NCI-H748 treated with DMSO at 0.1 percent for 48 hours (cell line): ENCODE results near the gene COLGALT1.

Experiments used
- DNase-seq: peaks from one replicate; lab custom pipeline; 2025; lab: John Stamatoyannopoulos, UW

The COLGALT1 gene

DNA sequence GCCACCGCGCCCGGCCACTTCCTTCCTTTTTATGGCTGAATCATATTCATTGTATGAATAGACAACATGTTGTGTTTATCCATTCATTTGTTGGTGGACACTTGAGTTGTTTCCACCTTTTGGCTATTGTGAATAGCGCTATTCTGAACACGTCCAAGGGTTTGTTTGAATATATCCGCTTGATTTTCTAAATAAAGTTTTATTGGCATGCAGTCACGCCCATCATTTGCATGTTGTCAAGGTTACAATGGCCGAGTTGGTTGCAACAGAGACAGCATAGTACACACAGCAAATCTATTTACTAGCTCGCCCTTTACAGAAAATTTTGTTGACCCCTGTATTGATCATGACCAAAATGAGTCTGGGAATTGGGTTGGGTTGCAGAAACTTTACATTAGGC, 43.5 kb downstream of the COLGALT1 start:
- no peak for DNase-seq

DNA sequence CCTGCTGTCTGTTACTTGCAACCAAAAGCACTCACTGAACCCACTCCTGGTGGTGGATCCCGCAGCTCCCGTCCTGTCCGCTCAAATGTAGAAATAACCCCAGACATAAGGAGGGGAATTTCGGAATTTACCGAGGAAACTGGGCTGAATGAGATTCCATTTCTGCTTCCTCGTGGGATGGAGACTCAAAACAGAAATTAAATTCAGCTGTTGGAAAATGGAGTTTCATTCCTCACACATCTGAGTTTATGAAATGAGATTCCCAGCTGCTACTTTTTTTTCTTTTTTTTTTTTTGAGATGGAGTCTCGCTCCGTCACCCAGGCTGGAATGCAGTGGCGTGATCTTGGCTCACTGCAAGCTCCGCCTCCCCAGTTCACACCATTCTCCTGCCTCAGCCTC, 44.3 kb downstream of the COLGALT1 start:
- no peak for DNase-seq

DNA sequence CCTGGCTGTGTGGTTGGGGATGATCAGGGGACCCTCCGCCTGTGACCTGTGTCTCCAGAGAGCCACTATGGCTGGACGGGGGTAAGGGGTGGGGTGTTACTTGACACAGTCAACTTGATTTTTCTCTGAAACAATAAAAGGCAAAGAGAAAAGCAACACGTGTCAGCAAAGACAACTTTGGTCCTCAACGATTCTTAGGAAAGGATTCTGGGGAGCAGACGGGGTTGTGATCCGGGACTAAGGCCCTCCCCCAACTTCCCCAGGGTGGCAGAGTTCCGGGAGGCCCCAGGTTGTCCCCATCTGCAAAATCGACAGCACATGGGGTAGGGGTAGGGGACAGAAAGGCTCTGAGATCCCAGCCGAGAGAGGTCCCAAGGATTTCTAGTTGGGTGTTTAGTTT, 46.2 kb downstream of the COLGALT1 start:
- DNase-seq, result no peak

DNA sequence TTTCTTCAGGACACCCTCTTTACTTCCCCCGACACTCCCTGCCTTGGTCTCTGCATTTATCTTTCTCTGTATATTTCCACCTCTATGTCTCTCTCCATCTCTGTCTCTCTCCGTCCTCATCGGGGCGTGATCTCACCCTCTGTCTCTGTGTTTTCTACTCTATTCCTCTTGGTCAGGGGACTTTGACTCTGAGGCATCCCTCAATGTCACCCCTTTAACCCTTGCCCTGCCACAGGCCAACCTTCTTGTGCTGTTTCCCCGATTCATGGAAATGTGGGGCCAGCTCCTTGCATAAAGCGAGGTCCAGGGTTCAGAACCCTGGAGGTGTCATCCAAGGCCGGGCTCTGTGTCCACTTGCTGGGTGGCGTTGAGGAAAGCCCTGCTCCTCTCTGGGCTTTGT, 46.8 kb downstream of the COLGALT1 start:
- DNase-seq, result no peak

DNA sequence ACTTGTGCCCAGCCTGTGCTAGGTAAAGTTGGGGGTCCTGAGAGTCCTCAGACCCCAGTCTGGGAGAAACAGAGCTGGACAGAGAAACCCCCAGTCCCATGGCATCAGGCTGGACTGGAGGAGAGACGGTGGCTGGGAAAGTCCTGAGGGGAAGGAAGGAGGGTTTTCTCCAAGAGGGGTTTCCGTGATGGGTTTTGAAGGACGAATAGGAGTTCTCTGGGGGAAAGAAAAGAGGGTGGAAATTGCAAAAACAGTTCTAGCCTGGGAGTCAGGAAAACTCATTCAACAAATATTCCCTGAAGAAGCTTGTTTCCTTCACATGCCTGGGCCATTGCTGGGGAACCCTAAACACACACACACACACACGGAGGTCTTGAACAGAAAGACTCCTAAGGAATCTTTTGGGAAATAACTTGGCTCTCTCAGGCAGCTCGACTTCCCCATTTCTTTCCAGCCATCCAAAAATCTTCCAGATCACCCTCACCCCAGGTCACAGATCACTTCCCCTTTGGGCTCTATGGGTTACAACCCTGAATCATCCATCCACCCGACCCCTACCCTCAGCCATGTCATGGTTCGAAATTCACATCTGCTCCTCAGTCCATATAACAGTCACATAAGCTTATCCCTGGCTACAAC, 47.5 kb downstream of the COLGALT1 start:
- no peak for DNase-seq

DNA sequence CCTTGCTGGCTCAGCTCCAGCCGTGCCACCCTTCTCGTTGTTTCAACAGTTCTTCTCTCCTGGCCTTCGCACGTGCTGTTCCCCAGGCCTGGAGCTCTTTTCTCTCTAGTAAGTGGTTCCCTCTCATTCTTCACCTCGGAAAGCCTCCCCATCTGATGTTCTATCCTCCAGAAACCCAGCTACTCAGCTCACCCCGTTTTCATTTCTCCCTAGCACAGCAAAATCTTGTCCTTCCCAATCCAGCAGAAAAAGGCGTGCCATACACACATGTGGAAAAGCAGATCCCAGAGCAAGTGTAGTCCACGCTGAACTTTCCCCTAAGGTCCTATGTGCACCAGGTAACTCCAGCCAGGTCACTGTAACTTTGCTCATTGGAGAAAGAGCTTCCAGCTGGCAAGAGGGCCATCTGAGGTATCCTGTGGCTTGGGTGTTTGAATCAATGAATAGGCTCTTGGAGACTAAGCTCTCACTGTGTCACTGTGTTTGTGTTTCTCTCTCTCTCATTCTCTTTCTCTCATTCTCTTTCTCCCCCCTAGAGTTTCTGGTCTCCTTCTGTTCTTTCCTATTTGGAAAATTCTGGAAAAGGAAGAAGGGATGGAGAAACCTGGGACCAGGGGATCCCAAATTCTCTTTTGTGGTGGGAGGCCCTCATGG, 49.0 kb downstream of the COLGALT1 start:
- no peak for DNase-seq

DNA sequence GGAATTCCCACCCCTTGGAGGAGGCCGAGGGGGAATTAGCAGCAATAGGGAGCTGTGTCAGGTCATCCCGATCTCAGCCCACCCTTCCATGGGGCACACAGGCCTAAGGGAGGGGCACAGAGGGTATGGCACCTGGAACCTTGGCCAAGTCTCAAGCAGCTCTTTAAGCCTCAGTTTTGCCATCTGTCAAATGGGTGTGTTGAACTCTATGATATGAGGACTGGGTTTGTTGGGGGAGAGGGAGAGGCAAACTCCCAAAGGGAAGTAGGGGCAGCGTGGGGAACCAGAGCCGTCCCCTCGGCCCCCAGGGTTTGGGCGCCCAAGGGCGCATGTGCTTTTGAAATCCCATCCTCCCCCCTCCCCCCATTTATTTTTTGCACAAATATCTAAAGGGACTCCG, 49.7 kb downstream of the COLGALT1 start:
- no peak for DNase-seq

DNA sequence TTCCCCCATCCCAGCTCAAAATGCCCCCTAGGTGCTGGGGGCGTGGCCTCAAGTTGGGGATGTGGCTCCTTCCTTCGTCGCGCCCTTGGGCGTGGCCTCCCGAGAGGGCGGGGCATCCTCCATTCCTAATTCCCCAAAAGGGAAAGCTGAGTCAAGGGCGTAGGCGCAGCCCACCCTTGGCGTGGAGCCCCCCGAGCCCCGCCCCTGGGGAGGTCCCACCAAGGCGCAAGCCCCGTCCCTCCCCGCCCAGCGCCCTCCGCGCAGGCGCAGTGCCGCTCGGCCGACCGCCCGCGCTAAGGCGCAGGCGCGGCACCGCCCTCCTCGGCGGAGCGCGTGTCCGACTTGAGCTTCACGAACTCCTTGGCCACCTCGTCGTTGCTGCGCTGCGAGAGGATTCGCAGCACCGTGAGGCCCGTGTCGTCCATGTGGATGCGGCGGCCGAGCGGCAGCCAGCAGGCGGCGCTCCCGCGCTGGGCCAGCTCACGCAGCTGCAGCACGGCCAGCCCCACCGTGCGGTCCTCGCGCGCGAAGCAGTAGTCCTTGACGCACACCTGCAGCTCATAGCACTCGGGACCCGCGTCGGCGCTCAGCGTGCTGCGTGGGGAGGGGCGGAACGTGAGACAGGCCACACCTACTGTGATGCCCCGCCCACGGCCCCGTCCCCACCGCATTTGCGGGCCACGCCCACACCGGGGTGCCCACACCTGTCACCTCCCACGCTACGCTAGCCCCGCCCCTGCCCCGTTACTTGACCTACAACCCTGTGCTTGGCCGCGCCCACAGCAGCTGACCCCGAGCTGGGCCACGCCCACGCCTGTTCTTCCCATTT, 50.5 kb downstream of the COLGALT1 start:
- DNase-seq, result no peak

DNA sequence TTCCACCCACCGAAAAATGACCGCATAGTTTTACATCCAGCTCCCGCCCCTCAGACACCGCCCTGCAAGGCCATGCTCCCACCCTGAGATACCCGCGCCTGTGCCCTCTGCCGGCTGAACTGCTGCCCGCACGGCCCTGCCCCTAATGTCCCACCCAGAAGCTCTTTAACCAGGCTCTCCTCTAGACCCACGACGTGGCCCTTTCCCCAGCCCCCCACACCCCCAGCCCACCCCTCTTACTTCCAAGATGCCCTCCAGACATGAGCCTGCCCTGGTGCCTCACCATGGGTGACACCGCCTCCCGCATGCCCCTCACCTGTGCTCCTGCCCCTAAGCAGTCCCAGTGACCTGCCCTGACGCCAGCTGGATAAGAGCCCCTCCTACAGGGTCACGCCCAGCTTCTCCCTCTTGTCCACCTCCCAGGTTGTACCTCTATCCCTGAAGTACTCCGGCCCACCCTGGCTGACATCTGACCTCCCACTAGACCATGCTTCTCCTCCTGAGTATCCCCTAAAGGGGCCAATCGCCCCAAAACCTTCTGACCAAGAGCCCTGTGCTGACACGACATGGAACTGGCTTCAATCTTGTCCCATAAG, 51.2 kb downstream of the COLGALT1 start:
- DNase-seq, result no peak

DNA sequence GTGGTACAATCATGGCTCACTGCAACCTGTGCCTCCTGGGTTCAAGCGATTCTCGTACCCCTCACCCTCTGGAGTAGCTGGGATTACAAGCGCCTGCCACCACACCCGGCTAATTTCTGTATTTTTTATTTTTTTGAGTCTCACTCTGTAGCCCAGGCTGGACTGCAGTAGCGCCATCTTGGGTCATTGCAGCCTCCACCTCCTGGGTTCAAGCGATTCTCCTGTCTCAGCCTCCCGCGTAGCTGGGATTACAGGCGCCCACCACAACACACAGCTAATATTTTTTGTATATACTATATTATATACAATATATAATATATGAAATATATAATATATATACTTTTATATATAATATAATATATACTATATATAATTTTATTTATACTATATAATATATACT, 52.5 kb downstream of the COLGALT1 start:
- DNase-seq, result no peak

DNA sequence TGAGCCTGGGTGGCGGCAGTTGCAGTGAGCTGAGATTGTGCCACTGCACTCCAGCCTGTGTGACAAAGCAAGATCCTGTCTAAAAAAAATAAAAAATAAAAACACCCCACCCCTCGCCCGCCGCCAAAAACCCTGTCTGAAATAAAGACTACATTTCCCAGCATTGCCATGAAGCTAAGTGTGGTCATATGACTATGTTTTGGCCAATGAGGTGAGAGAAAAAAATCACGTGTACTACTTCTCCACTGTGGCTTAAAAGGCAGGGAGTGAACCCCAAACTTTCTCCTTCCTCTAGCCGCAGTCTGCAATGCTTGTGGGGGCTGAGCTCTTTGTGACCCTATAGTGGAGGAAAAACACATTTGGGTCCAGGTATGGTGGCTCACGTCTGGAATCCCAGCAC, 54.9 kb downstream of the COLGALT1 start:
- DNase-seq, result no peak

DNA sequence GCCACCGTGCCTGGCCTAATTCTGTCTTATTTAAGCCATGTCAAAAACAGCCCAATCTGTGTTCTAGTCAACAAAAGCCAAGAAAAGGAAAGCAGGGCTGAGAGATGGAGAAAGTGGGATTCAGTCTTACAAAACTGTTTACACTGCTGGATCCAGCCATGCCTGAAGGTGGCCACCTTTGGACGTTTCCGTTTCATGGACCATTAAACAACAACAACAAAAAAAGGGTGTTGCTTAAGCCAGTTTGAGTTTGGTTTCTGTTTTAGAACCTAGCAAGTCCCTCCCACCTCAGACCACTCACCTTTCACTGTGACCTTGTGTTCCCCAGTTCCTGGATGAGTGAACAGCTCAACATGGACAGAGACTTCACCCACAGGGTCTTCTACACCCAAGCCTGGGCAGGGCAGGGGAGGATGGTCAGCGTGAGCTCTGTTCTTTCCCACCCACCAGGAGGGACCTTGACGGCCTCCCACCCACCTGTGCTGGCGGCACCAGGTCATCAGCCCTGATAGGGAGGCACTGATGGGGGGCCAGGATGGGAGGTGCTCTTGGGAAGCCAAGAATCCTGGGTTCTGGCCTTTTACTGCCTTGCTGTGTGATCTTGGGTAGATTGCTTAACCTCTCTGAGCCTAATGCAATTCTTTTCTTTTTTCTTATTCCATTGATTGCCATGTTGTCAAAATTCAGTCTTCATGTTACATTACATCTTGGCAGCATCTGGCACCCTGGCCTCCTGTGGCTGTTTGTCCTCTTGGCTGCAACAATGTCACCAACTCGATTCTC, 56.2 kb downstream of the COLGALT1 start:
- no peak for DNase-seq

DNA sequence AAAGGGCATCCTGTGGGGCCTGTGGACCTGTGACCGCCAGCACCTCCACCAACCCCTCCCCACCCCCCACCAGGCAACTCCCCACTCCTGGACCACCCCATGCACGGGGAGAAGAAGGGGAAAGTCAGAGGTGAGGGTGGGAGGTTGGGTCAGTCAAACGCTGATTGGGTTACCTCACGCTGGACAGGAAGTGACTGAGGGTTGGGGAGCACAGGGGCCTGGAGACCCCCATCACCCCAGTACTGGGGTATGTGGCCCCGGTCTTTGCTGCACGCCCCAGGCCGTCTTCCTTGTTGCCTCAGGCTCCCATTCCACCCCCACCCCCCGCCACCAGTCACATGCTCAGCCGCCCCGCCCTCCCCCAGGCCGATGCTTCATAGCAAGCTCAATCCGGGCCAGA, 59.0 kb downstream of the COLGALT1 start:
- no peak for DNase-seq

DNA sequence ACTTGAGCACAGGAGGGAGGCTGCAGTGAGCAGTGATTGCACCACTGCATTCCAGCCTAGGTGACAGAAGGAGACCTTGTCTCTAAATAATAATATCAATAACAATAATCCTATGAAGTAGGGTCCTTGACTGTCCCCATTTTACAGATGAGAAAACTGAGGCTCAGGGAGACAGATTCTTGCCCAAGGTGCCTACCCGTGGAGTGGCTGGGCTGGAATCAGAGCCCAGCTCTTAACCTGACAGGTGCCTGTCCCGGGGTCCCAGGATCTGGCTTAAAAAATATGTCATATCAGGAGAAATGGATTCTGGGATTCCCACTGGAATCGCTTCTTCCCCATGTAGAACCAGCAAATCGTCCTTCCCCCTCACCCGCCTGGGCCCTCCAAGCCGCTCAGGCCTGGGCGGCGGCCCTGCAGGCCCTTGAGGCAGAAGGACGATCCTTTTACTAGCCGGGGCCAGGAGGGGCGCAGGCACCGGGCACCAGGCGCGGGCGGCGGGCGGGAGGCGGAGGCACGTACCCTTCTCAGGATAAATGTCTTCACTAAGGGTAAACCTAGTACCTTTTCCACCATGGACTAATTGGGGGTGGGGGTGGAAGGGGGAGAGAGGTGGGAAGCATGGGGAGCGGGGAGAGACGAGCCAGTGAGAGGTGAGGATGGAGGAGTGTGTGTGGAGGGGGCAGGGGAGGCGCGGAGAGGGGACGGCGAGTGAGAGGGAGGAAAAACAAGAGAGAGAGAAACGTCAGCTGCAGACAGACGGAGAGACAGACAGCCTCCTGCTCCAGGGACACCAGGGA, 60.6 kb downstream of the COLGALT1 start:
- no peak for DNase-seq

DNA sequence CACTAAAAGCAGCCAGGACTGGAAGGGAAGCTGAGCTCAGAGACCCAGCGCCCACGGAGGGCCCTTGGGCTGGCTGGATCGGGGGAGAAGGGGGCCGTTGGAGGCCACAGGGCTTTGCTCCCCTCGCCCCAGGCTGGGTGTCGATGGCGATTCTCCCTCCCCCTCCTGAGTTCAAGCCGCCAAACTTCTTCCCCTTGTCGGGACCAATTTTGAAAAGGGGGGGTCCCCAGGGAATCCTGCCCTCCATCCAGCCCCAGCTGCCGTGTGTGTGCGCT, 61.2 kb downstream of the COLGALT1 start:
- no peak for DNase-seq

DNA sequence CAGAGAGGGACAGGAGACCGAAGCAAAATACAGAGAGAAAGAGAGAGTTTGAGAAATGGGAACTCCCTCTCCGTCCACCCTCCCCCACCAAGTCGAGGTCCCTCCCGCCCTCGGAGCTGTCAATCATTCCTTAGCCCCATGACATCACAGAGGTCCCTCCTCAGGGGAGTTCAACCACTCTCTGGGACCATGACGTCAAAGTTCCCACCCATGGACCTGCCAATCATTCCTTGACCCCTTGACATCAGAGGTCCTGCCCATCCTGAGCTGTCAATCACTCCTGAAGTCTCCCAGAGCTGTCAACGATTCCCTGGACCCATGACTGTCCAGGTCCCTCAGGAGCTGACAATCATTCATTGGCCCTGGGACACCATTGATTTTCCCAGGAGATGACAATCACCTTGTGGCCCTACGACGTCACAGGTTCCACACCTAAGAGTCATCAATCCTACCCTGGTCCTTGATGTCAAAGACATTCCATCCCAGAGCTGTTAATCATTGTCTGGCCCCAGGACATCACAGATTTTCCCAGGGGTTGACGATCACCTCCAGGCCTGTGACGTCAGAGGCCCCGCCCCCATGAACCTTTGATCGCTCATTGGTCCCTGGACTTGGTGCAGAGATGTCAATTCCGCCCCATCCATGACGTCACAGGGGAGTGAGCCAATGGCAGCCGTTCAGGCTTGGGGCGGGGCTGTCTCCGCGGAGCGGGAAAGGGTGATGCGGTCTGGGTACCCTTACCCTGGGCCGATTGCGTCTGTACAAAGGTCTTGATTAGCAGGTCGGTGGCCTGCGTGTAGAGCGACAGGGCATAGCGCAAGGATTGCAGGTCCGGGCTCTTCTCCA, 61.7 kb downstream of the COLGALT1 start:
- DNase-seq, result no peak

DNA sequence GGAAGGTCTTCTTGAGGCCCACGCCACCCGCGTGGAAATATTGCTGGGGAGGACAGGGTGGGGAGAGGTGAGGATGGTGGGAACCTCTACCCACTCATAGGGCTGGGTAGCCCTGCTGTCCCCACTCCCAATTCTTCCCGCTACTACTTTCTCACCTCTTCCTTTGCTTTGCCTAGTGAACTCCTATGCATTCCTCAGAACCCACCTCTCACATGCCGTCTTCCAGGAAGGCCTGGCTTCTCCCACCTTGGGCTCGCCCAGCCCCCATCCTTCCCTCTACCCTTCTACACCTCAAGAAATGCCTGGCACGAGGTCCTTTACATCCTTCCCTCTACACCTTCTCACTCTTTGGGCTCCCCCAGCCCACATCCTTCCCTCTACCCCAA, 62.4 kb downstream of the COLGALT1 start:
- DNase-seq, result no peak

DNA sequence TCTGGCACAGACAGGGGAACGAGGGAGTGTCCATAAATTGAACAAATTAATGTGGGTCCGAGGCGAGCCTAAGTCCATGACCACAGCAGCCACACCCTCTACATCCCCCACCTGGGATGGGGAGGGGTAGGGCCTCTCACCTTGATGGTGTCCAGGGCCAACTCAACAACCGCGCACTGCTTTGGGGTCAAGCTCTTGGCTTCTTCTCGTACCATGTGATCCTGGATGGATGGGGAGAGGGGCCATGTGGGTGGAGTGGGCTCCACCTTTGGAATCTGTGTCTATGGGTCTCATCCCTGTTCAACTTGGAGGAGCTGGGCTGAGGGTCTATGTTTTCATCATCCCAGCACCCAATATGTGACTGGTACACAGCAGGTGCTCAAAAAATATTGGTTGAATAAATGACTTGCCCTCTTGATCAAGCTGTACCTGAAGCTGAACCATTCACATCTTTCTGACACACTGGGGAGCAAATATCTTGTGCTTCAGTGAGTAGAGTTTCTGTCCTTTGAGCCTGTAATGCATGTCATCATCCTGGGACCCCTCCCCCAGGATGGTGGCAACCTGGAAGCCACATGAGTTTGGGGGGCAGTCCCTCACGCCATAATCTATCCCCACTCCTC, 62.9 kb downstream of the COLGALT1 start:
- no peak for DNase-seq

DNA sequence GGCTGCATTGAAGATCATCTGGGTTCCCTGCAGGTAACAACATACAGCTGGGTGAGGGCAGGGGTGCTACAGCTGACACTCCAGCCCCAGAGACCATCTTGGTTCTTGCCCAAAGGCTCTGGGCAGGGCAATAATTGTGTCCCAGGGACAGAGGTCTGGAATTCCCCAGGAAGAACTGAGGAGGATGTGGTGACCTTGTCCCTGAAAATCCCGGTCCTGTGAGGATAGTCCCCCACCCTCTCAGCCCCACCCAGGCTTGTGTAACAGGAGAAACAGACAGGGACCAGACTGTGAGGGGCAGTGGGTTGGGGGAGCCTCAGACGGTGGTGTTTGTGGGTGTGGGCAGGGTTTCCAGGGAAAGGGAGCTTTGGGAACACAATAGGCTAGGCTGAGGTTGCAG, 63.5 kb downstream of the COLGALT1 start:
- DNase-seq, result no peak

DNA sequence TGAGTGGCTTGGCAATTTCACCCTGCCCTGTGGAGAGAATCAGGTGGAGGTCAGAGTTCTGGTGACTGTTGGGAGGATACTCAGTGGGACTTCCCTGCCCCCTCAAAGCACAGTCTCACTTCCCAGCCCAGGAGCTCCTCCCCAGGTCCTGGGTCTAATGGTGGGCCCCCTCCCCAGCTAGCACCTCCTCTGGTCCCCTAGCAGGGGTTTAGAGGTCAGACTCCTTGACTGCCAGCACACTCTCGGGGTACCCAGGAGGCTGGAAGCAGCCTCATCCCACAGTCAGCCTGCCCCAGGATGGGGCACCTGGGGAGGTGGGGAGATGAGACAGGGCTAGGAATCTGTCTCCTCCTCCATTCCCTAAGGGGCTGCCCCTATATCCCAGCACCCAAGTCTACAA, 65.2 kb downstream of the COLGALT1 start:
- DNase-seq, result no peak
